ENCODE results near the gene SOX13. TPM values are rescaled to one million over a fixed set of nuclear protein-coding genes. Genes with fewer than 3 reads are reported as not detected.

SOX13 gene
- total and polyA plus RNA-seq, 9 of the 15 experiments (the other 6 are each of a cell fraction or from before 2014, with no cell fraction given): 0.03 to 0.35 (median 0.06) TPM; not detected in 5

DNA sequence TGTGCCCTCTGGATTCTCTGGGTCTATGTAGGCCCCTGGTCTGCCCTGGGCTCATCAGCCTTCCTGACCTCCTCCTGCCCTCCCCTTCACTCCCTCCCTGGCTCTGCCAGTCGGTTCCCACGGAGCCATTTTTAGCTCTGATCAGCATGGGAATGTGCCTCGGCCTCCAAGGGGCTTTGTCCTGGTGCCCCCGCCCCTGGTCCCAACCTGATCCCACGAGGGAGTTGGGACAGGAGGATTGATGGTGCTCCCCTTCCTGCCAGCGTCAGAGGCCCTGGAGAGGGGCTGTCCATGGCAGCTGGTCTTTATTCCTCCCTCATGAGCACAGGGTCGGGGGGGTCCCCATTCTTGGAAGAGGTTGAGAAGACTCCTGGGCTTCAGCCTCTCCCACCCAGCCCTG lies 54.0 kb downstream of the SOX13 start:
- DNase-seq (ENCODE audit: extremely low read depth in 1 of 4, low spot score in 3 of 4) (no peak), ATAC-seq (no peak), FAIRE-seq (no peak)
- ChIA-PET POLR2A (no interaction called here), CTCF (ENCODE audit: low intra/inter-chr PET ratio) (interaction anchor here (2.0 to 3.3 kb wide), 3 partner anchors 256 to 622 kb away, joined by 8 to 35 read pairs (median 29); partner anchors contain the start of gene SNRPE)
- in situ Hi-C loops (cut with MboI) (loop anchor here (5.0 kb wide), 1 partner anchor 265 kb away; the partner anchor contains the start of gene SNRPE), intact Hi-C loops (cut with micrococcal nuclease) (loop anchor here (5.0 to 10.0 kb wide), 2 partner anchors 502 to 620 kb away; partner anchors contain the start of gene ATP2B4)
- Histone ChIP-seq H3K79me2 (ENCODE audit: control insufficient read depth, insufficient read depth, low read length) (no peaks in the 10 kb centered on the region), H3K4me3 (no peak overlapping the region), H3K9me3 (replicated peaks; ENCODE audit: control insufficient read depth, insufficient read depth, low read depth, low read length) (no peaks in the 10 kb centered on the region), H3K9me1 (ENCODE audit: control insufficient read depth, insufficient read depth, low read length) (no peaks in the 10 kb centered on the region), H3K27me3 (ENCODE audit: control insufficient read depth in 2 of 2, insufficient read depth in 2 of 2, low read length in 2 of 2) (peaks cover 33 to 53% of the 10 kb centered on the region in 2 experiments; a peak in 4 of 5 replicates), H3K9ac (ENCODE audit: insufficient read depth in 1 of 2, low read depth in 2 of 2, low read length in 2 of 2) (no peak overlapping the region), H3K4me2 (ENCODE audit: insufficient read depth, low read length) (no peak overlapping the region), H3K36me3 (ENCODE audit: control insufficient read depth, insufficient read depth, low read length) (no peaks in the 10 kb centered on the region), H4K20me1 (replicated peaks; ENCODE audit: control insufficient read depth, insufficient read depth, low read length) (peaks cover 4% of the 10 kb centered on the region; the same call in 1 of the 2 replicates), H3K4me1 (replicated peaks in 1 of 2; ENCODE audit: control insufficient read depth in 2 of 2, insufficient read depth in 2 of 2, low read length in 2 of 2) (peaks cover 0 to 15% of the 10 kb centered on the region in 2 experiments; a peak in 2 of 5 replicates), H2AFZ (ENCODE audit: low read depth, low read length) (no peak overlapping the region), H3K27ac (ENCODE audit: extremely low read depth, low read depth, low read length) (no peak overlapping the region)
- 1% methylated on average over 6 of the region's 7 CpGs for WGBS (ENCODE audit: insufficient coverage, low coverage, missing lambda C conversion rate)
- TF ChIP-seq, protein P1, sequence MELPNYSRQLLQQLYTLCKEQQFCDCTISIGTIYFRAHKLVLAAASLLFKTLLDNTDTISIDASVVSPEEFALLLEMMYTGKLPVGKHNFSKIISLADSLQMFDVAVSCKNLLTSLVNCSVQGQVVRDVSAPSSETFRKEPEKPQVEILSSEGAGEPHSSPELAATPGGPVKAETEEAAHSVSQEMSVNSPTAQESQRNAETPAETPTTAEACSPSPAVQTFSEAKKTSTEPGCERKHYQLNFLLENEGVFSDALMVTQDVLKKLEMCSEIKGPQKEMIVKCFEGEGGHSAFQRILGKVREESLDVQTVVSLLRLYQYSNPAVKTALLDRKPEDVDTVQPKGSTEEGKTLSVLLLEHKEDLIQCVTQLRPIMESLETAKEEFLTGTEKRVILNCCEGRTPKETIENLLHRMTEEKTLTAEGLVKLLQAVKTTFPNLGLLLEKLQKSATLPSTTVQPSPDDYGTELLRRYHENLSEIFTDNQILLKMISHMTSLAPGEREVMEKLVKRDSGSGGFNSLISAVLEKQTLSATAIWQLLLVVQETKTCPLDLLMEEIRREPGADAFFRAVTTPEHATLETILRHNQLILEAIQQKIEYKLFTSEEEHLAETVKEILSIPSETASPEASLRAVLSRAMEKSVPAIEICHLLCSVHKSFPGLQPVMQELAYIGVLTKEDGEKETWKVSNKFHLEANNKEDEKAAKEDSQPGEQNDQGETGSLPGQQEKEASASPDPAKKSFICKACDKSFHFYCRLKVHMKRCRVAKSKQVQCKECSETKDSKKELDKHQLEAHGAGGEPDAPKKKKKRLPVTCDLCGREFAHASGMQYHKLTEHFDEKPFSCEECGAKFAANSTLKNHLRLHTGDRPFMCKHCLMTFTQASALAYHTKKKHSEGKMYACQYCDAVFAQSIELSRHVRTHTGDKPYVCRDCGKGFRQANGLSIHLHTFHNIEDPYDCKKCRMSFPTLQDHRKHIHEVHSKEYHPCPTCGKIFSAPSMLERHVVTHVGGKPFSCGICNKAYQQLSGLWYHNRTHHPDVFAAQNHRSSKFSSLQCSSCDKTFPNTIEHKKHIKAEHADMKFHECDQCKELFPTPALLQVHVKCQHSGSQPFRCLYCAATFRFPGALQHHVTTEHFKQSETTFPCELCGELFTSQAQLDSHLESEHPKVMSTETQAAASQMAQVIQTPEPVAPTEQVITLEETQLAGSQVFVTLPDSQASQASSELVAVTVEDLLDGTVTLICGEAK (IDR thresholded peaks at IDR 0.05): no peak
- TF ChIP-seq, protein P1 (CRISPR knock-in tag; IDR thresholded peaks at IDR 0.05): no peak
- TF ChIP-seq ZNF695 (CRISPR knock-in tag; IDR thresholded peaks at IDR 0.05): no peak
- no TSS peak for BruUV-seq (replicated peaks)
